HEK293T (cell line): Measurements from ENCODE around the gene EGLN3.

Experiments
- ARNT ChIP-seq: fragments of 450-650 bp; IDR thresholded peaks from 2 replicates; pipeline ENCODE4 v1.6.1; 2017; ENCODE audit warnings: mild to moderate bottlenecking
- BHLHE40 ChIP-seq: fragments of 450-650 bp; IDR thresholded peaks from 2 replicates; pipeline ENCODE4 v1.6.1; 2016; ENCODE audit warnings: mild to moderate bottlenecking, moderate library complexity, borderline replicate concordance
- ELF4 ChIP-seq: fragments of 450-650 bp; IDR thresholded peaks from 2 replicates; pipeline ENCODE4 v1.6.1; 2017; ENCODE audit warnings: antibody characterized with exemption
- FOXK2 ChIP-seq: fragments of 450-650 bp; IDR thresholded peaks from 2 replicates; pipeline ENCODE4 v1.6.1; 2016; ENCODE audit warnings: mild to moderate bottlenecking
- FOXM1 ChIP-seq: fragments of 450-650 bp; IDR thresholded peaks from 2 replicates; pipeline ENCODE4 v1.6.1; 2017; ENCODE audit warnings: mild to moderate bottlenecking, borderline replicate concordance
- LEF1 ChIP-seq: fragments of 450-650 bp; IDR thresholded peaks from 2 replicates; pipeline ENCODE4 v1.6.1; 2017; ENCODE audit warnings: mild to moderate bottlenecking, borderline replicate concordance
- NFRKB ChIP-seq: fragments of 450-650 bp; IDR thresholded peaks from 2 replicates; pipeline ENCODE4 v1.6.1; 2016; ENCODE audit warnings: mild to moderate bottlenecking, moderate library complexity
- SUZ12 ChIP-seq: fragments of 450-650 bp; IDR thresholded peaks from 2 replicates; pipeline ENCODE4 v1.6.1; 2016; ENCODE audit warnings: mild to moderate bottlenecking
- TARDBP ChIP-seq: fragments of 450-650 bp; IDR thresholded peaks from 2 replicates; pipeline ENCODE4 v1.6.1; 2016
- TF ChIP-seq, protein P1 (sequence below): fragments of 450-650 bp; IDR thresholded peaks from 2 replicates; pipeline ENCODE4 v1.6.1; 2016

DNA sequence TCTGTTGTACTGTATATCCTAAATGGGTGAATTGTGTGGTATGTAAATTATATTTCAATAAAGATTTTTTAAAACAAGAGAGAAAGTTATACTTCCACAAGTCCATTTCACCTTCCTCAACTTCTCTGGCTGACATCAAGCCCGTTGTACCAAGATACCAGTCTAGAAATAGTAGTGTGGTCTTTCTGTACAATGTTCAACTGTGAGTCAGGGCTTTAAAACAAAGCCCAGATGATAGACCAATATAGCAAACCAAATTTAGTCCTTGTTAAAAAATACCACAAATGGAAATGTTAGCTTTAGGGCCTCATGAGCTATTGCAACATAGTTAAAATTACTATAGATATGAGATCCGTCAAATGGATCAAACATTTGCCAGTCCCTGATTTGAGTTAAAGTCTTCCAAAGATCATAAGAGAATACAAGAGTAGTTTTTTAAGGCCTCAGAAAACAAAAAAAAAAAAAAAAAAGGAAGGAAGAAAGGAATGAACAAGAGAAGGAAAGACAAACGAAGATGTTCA, 49.0 kb upstream of the EGLN3 start:
- TF ChIP-seq, protein P1, sequence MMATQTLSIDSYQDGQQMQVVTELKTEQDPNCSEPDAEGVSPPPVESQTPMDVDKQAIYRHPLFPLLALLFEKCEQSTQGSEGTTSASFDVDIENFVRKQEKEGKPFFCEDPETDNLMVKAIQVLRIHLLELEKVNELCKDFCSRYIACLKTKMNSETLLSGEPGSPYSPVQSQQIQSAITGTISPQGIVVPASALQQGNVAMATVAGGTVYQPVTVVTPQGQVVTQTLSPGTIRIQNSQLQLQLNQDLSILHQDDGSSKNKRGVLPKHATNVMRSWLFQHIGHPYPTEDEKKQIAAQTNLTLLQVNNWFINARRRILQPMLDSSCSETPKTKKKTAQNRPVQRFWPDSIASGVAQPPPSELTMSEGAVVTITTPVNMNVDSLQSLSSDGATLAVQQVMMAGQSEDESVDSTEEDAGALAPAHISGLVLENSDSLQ, result no peak
- TF ChIP-seq TARDBP (no peak), NFRKB (no peak), LEF1 (no peak), SUZ12 (no peak), FOXM1 (no peak), BHLHE40 (no peak), FOXK2 (no peak), ELF4 (no peak), ARNT (no peak)
